ENCODE measurements around the gene HS2ST1.
A peak's percentile ranks its signal among the peaks of the same experiment; 100 is the strongest.

- TF ChIP-seq CTCF (conservative IDR thresholded peaks at IDR 0.05; ENCODE audit: low read depth in 2 of 2) (peak in 1 of 2 experiments; percentile 56; a peak in 2 of 4 replicates), EZH2 (IDR thresholded peaks at IDR 0.05; ENCODE audit: low read depth, unreplicated experiment) (no peak)
These were observed 169.9 kb downstream of the HS2ST1 start for GRCh38 chr1:87084244-87084836.
